Neuron (in vitro differentiated cells): ENCODE measurements around the gene CTNNA2.

Experiments used
- H2AFZ ChIP-seq: one replicate; pipeline ENCODE4 v1.6.1; 2013; ENCODE audit warnings: low read depth, mild to moderate bottlenecking, inconsistent platforms, low read length, moderate library complexity
- H3K27me3 ChIP-seq: one replicate; pipeline ENCODE4 v1.6.1; 2013; ENCODE audit warnings: low read length; ENCODE audit not compliant: insufficient read depth
- H3K36me3 ChIP-seq: one replicate; pipeline ENCODE4 v1.6.1; 2013; ENCODE audit warnings: low read length; ENCODE audit not compliant: insufficient read depth
- H3K4me1 ChIP-seq: one replicate; pipeline ENCODE4 v1.6.1; 2013; ENCODE audit warnings: low read length; ENCODE audit not compliant: insufficient read depth
- H3K4me3 ChIP-seq: 2 replicates; pipeline ENCODE4 v1.5.1; 2013; ENCODE audit warnings: mild to moderate bottlenecking, low read length, moderate library complexity
- H3K9me3 ChIP-seq: one replicate; pipeline ENCODE4 v1.6.1; 2013; ENCODE audit warnings: low read length

The CTNNA2 gene

GRCh38 chr2:80403081-80403480 is 890.2 kb downstream of the CTNNA2 start:
- no peaks in the 10 kb centered on the region for H3K27me3 ChIP-seq
- no peaks in the 10 kb centered on the region for H3K36me3 ChIP-seq
- H3K4me1 ChIP-seq, result no peaks in the 10 kb centered on the region
- no peaks in the 10 kb centered on the region for H3K9me3 ChIP-seq
- H2AFZ ChIP-seq, result no peak overlapping the region
- H3K4me3 ChIP-seq, result no peak overlapping the region

GRCh38 chr2:80407377-80407776 is 894.5 kb downstream of the CTNNA2 start:
- Histone ChIP-seq H2AFZ (no peak overlapping the region), H3K27me3 (no peaks in the 10 kb centered on the region), H3K4me1 (no peaks in the 10 kb centered on the region), H3K4me3 (no peak overlapping the region), H3K36me3 (no peaks in the 10 kb centered on the region), H3K9me3 (no peaks in the 10 kb centered on the region)

GRCh38 chr2:80410346-80410745 is 897.5 kb downstream of the CTNNA2 start:
- Histone ChIP-seq H3K36me3 (no peaks in the 10 kb centered on the region), H3K4me1 (no peaks in the 10 kb centered on the region), H3K9me3 (no peaks in the 10 kb centered on the region), H3K4me3 (no peak overlapping the region), H2AFZ (no peak overlapping the region), H3K27me3 (no peaks in the 10 kb centered on the region)

GRCh38 chr2:80413136-80413535 is 900.3 kb downstream of the CTNNA2 start:
- H3K4me1 ChIP-seq, result no peaks in the 10 kb centered on the region
- no peak overlapping the region for H2AFZ ChIP-seq
- H3K4me3 ChIP-seq, result no peak overlapping the region

GRCh38 chr2:80417737-80418136 is 904.9 kb downstream of the CTNNA2 start:
- H3K27me3 ChIP-seq, result no peaks in the 10 kb centered on the region
- no peaks in the 10 kb centered on the region for H3K36me3 ChIP-seq
- no peak overlapping the region for H2AFZ ChIP-seq
- no peaks in the 10 kb centered on the region for H3K9me3 ChIP-seq
- H3K4me3 ChIP-seq, result no peak overlapping the region
- H3K4me1 ChIP-seq, result no peaks in the 10 kb centered on the region

More at GRCh38 chr2:80413136-80413535, 900.3 kb downstream of the CTNNA2 start:
- Histone ChIP-seq H3K9me3 (no peaks in the 10 kb centered on the region), H3K36me3 (no peaks in the 10 kb centered on the region), H3K27me3 (no peaks in the 10 kb centered on the region)

- H3K4me1 ChIP-seq, result no peaks in the 10 kb centered on the region
- no peaks in the 10 kb centered on the region for H3K9me3 ChIP-seq
- H3K36me3 ChIP-seq, result no peaks in the 10 kb centered on the region
- H2AFZ ChIP-seq, result no peak overlapping the region
- H3K4me3 ChIP-seq, result no peak overlapping the region
- no peaks in the 10 kb centered on the region for H3K27me3 ChIP-seq
These were observed 907.8 kb downstream of the CTNNA2 start for GRCh38 chr2:80420530-80421208.

GRCh38 chr2:80429251-80429650 is 916.4 kb downstream of the CTNNA2 start:
- no peaks in the 10 kb centered on the region for H3K9me3 ChIP-seq
- no peaks in the 10 kb centered on the region for H3K36me3 ChIP-seq
- H3K4me1 ChIP-seq, result no peaks in the 10 kb centered on the region
- no peak overlapping the region for H2AFZ ChIP-seq
- no peak overlapping the region for H3K4me3 ChIP-seq
- H3K27me3 ChIP-seq, result no peaks in the 10 kb centered on the region

GRCh38 chr2:80437959-80438358 is 925.1 kb downstream of the CTNNA2 start:
- H3K4me1 ChIP-seq, result no peaks in the 10 kb centered on the region
- no peak overlapping the region for H3K4me3 ChIP-seq
- H2AFZ ChIP-seq, result no peak overlapping the region
- H3K36me3 ChIP-seq, result no peaks in the 10 kb centered on the region
- H3K9me3 ChIP-seq, result no peaks in the 10 kb centered on the region
- no peaks in the 10 kb centered on the region for H3K27me3 ChIP-seq

GRCh38 chr2:80438686-80439085 is 925.8 kb downstream of the CTNNA2 start:
- no peak overlapping the region for H3K4me3 ChIP-seq
- H2AFZ ChIP-seq, result no peak overlapping the region
- H3K27me3 ChIP-seq, result no peaks in the 10 kb centered on the region
- H3K4me1 ChIP-seq, result no peaks in the 10 kb centered on the region
- H3K36me3 ChIP-seq, result no peaks in the 10 kb centered on the region
- H3K9me3 ChIP-seq, result no peaks in the 10 kb centered on the region

- Histone ChIP-seq H3K4me3 (no peak overlapping the region), H3K27me3 (no peaks in the 10 kb centered on the region), H2AFZ (no peak overlapping the region), H3K9me3 (no peaks in the 10 kb centered on the region), H3K4me1 (no peaks in the 10 kb centered on the region), H3K36me3 (no peaks in the 10 kb centered on the region)
These were observed 941.8 kb downstream of the CTNNA2 start for GRCh38 chr2:80454628-80455027.

- Histone ChIP-seq H3K4me1 (no peaks in the 10 kb centered on the region), H3K36me3 (no peaks in the 10 kb centered on the region), H2AFZ (no peak overlapping the region), H3K4me3 (no peak overlapping the region), H3K27me3 (no peaks in the 10 kb centered on the region), H3K9me3 (no peaks in the 10 kb centered on the region)
These were observed 946.2 kb downstream of the CTNNA2 start for GRCh38 chr2:80459028-80459427.

- no peaks in the 10 kb centered on the region for H3K9me3 ChIP-seq
These were observed 948.8 kb downstream of the CTNNA2 start for GRCh38 chr2:80461505-80462197.

GRCh38 chr2:80462654-80463053 is 949.8 kb downstream of the CTNNA2 start:
- no peaks in the 10 kb centered on the region for H3K27me3 ChIP-seq
- no peak overlapping the region for H3K4me3 ChIP-seq
- H2AFZ ChIP-seq, result no peak overlapping the region
- H3K36me3 ChIP-seq, result no peaks in the 10 kb centered on the region
- no peaks in the 10 kb centered on the region for H3K9me3 ChIP-seq
- H3K4me1 ChIP-seq, result no peaks in the 10 kb centered on the region

More at GRCh38 chr2:80461505-80462197, 948.8 kb downstream of the CTNNA2 start:
- Histone ChIP-seq H3K4me1 (no peaks in the 10 kb centered on the region), H2AFZ (no peak overlapping the region), H3K4me3 (no peak overlapping the region), H3K36me3 (no peaks in the 10 kb centered on the region), H3K27me3 (no peaks in the 10 kb centered on the region)
